ENCODE measurements around the gene FCER2.
"Not testable (repeated sequence)": the region's sequence is repeated elsewhere in the genome, so short reads cannot be mapped to it uniquely, and the experiment has no call there.

Gene FCER2

DNA sequence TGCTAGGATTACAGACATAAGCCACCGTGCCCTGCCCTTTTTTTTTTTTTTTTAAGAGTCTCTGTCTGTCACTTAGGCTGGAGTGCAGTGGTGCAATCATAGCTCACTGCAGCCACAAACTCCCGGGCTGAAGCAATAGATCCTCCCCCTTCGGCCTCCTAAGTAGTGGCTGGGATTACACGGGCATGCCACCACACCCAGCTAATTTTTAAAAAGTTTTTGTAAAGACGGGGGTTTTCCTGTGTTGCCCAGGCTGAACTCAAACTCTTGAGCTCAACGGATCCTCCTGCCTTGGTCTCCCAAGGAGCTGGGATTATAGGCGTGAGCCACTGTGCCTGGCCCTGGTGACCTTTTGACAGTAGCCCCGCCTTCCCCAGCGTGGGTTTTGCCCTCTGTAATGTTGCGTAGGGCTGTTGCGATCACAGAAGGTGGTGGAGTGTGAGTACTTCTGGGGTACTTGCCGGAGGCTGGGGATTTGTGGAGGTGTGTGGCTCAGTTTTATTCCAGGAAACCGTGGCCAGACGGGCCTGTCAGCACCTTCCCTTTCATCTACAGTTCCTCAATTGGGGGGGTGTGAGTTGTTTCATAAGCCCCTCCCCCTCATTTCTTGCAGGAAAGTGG is 44.7 kb downstream of the FCER2 start:
- Mint-ChIP-seq H3K4me3 (no peak overlapping the region), H3K27ac (no peak overlapping the region), H3K9me3 (no peaks in the 10 kb centered on the region), H3K27me3 (no peaks in the 10 kb centered on the region), H3K4me1 (peaks cover 23% of the 10 kb centered on the region), H3K36me3 (no peaks in the 10 kb centered on the region)

DNA sequence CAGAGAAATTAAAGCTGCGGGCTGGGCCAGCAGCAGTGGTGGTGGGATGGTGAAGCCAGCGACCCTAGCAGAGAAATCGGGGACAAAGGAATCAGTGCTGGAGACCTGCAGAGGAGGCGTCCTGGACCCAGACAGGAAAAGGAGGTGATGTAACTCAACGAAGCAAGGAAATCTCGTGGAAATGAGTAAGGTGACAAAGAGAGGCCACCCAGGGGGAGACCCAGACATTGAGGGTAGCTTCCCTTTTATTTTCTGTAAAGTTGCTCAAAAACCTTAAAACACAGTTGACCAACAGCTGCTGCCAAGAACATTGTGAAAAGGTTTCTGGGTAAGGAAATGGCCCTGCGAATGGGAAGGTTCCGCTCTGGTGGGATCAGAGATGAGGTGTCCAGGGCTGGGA is 46.4 kb downstream of the FCER2 start:
- Mint-ChIP-seq H3K9me3 (no peaks in the 10 kb centered on the region), H3K4me1 (peaks cover 27% of the 10 kb centered on the region), H3K4me3 (no peak overlapping the region), H3K27me3 (no peaks in the 10 kb centered on the region), H3K36me3 (no peaks in the 10 kb centered on the region), H3K27ac (no peak overlapping the region)

DNA sequence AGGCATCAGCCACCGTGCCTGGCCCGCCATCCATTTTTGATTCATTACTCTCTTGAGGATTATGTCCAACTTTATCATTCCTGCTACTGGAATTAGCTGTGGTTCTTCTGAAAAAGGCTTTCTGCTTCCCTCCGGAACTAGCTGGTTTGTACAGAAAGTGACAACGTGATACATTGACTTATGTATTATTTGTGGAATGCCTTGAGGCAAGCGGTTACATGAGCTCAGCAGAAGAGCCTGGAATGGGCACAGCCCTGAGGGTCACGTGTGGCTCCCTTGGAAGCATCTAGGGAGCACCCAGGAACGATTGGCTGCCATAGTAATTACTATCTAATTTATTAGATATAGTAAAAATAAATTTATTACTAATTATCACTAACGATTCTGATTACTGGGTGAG is 47.5 kb downstream of the FCER2 start:
- Mint-ChIP-seq H3K27ac (peak overlapping the region; percentile 46), H3K36me3 (no peaks in the 10 kb centered on the region), H3K4me3 (no peak overlapping the region), H3K9me3 (no peaks in the 10 kb centered on the region), H3K27me3 (no peaks in the 10 kb centered on the region), H3K4me1 (peaks cover 27% of the 10 kb centered on the region)

- peak overlapping the region; percentile 65 for H3K27ac Mint-ChIP-seq
- no peaks in the 10 kb centered on the region for H3K27me3 Mint-ChIP-seq
- H3K9me3 Mint-ChIP-seq: no peaks in the 10 kb centered on the region
- H3K4me1 Mint-ChIP-seq: peaks cover 13% of the 10 kb centered on the region
- peaks cover 2% of the 10 kb centered on the region for H3K36me3 Mint-ChIP-seq
- peak overlapping the region; percentile 45 for H3K4me3 Mint-ChIP-seq
Observed at GRCh38 chr19:7652061-7652641, 49.8 kb downstream of the FCER2 start.

GRCh38 chr19:7650148-7650547 is 51.8 kb downstream of the FCER2 start:
- Mint-ChIP-seq H3K27me3 (no peaks in the 10 kb centered on the region), H3K4me1 (peaks cover 11% of the 10 kb centered on the region), H3K9me3 (no peaks in the 10 kb centered on the region), H3K36me3 (peaks cover 4% of the 10 kb centered on the region), H3K27ac (no peak overlapping the region), H3K4me3 (no peak overlapping the region)

DNA sequence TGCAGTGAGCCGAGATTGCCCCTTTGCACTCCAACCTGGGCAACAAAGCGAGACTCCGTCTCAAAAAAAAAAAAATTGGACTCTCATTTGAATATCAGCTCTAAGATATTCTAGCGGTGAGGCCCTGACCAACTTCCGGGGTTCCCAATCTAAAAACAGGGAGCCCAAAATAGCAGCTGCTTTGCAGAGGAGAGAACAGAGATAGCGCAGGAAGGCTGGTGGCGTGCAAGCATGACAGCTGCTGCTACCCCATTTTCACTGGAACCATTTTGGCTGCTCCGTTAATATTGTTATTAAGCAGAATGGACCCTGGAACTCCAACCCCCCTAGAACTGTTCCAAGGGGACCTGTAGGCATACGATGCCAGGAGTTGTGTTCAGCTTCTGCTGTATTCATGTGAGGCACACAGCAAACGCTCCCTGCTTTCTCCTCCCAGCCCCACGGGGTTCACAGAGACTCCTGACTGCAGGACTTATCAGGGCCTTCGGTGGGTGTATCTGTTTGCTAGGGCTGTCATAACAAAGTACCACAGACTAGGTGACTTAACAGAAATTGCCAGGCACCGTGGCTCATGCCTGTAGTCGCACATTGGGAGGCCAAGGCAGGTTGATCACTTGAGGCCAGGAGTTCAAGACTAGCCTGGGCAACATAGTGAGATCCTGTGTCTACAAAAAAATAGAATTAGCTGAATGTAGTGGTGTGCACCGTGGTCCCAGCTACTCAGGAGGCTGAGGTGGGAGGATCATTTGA is 53.5 kb downstream of the FCER2 start:
- Mint-ChIP-seq H3K27ac (no peak overlapping the region), H3K4me1 (peaks cover 11% of the 10 kb centered on the region), H3K27me3 (no peaks in the 10 kb centered on the region), H3K9me3 (no peaks in the 10 kb centered on the region), H3K36me3 (peaks cover 4% of the 10 kb centered on the region), H3K4me3 (no peak overlapping the region)

GRCh38 chr19:7647156-7647555 is 54.8 kb downstream of the FCER2 start:
- Mint-ChIP-seq H3K4me3 (no peak overlapping the region), H3K27me3 (no peaks in the 10 kb centered on the region), H3K9me3 (no peaks in the 10 kb centered on the region), H3K36me3 (peaks cover 4% of the 10 kb centered on the region), H3K27ac (no peak overlapping the region), H3K4me1 (peaks cover 3% of the 10 kb centered on the region)

DNA sequence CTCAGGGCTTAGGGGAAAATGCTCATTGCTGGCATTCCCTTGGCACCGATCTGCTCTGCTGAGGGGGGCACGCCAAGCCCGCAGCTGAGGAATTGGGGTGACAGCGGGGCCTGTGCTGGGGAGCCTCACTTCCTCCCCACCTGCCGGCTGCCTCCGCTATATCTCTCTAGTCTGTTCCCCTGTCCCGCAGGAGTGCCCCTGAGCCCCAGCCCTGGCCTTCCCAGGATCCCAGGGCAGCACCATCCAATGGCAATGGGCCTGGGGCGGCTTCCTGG is 55.6 kb downstream of the FCER2 start:
- Mint-ChIP-seq H3K36me3 (peaks cover 4% of the 10 kb centered on the region), H3K4me3 (no peak overlapping the region), H3K9me3 (no peaks in the 10 kb centered on the region), H3K27me3 (no peaks in the 10 kb centered on the region), H3K27ac (no peak overlapping the region), H3K4me1 (no peaks in the 10 kb centered on the region)

DNA sequence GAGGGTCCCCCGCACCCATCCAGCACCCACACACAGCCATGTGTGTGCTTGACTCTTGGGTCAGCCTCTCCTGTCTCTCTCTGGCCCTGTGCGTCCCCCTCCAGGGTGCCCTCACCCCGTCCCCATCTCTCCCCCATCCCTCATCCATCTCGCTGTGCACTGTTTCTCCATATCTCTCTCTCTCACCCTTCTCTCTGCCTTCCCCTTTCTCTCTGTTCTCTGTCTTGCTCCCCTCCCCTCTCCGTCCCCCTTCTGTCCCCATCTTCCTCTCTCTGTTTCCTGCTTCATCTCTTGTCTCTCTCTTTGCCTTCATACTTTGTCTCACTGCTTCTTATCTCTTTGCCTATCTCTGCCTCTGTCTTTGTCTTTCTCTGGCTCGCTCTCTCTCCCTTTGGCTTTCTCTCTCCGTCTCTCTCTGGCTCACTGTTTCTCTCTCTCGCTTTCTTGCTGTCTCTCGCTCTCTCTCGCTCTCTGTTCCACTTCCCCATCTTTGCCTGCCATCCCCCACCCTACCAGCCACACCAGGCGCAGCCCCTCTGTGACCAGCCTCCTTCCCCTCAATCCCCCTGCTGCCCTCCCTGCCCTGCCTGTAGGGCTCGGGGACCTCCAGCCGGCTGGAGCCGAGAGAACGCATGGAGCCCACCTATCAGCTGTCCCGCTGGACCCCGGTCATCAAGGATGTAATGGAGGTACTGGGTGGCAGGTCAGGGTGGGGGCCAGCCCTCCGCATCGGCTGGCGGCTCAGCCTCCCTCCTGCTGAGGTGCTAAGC is 56.1 kb downstream of the FCER2 start:
- H3K36me3 Mint-ChIP-seq: peaks cover 4% of the 10 kb centered on the region
- H3K27ac Mint-ChIP-seq: no peak overlapping the region
- H3K27me3 Mint-ChIP-seq: no peaks in the 10 kb centered on the region
- no peaks in the 10 kb centered on the region for H3K9me3 Mint-ChIP-seq
- no peaks in the 10 kb centered on the region for H3K4me1 Mint-ChIP-seq
- H3K4me3 Mint-ChIP-seq: no peak overlapping the region

DNA sequence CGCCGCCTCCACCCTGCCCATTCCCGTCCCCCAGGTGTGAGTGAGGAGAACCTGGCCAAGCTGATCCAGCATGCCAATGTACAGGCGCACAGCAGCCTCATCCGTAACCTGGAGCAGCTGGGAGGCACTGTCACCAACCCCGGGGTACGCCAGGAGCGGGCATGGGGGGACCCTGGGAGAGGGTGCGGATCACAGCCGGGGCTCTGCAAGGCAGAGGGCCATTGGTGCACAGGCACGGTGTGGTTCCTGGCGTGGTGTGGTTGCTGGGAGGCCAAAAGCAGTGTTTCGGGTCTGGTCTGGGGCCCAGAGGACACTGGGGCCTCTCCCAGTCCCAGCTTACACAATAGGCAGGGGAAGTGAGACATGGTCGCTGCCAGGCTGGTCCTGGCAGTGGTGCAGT is 56.8 kb downstream of the FCER2 start:
- H3K27ac Mint-ChIP-seq: no peak overlapping the region
- H3K4me3 Mint-ChIP-seq: no peak overlapping the region
- peaks cover 4% of the 10 kb centered on the region for H3K36me3 Mint-ChIP-seq

DNA sequence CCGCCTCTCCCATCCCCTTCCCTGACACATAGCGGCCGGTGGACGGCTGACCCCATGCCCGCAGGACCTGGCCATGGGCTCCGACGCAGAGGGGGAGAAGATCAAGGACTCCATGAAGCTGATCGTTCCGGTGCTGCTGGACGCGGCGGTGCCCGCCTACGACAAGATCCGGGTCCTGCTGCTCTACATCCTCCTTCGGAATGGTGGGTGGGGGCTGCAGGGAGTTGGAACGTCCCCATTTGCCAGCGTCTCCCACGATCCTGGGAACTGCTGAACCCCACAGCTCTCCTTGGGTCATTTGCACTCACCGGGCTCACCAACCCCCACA is 57.4 kb downstream of the FCER2 start:
- no peaks in the 10 kb centered on the region for H3K27me3 Mint-ChIP-seq
- no peak overlapping the region for H3K4me3 Mint-ChIP-seq
- peaks cover 4% of the 10 kb centered on the region for H3K36me3 Mint-ChIP-seq

More for the DNA sequence above, 56.8 kb downstream of the FCER2 start:
- Mint-ChIP-seq H3K9me3 (no peaks in the 10 kb centered on the region), H3K27me3 (no peaks in the 10 kb centered on the region), H3K4me1 (peaks cover 3% of the 10 kb centered on the region)

GRCh38 chr19:7643629-7644549 is 58.0 kb downstream of the FCER2 start:
- not testable (repeated sequence) for H3K27ac Mint-ChIP-seq, H3K27me3 Mint-ChIP-seq, H3K4me3 Mint-ChIP-seq, H3K9me3 Mint-ChIP-seq, H3K36me3 Mint-ChIP-seq
- peaks cover 14% of the 10 kb centered on the region for H3K4me1 Mint-ChIP-seq

More for the DNA sequence above, 57.4 kb downstream of the FCER2 start:
- Mint-ChIP-seq H3K27ac (no peak overlapping the region), H3K9me3 (no peaks in the 10 kb centered on the region), H3K4me1 (peaks cover 9% of the 10 kb centered on the region)

DNA sequence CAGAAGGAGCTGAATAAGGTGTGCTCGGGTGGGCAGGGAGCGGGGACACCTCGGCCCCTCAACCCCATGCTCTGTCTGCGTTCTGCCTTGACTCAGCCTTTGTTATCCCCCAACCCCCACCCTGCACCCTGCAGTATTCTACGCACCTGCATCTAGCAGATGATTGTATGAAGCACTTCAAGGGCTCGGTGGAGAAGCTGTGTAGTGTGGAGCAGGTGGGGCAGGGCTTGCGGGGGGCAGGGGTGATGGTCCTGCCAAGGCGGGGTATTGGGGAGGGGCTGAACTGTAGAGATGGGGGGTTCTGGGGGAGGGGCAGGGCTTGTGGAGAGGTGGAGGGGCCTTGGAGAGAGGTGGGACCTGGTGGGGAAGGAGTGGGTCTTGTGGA is 58.9 kb downstream of the FCER2 start:
- peaks cover 4% of the 10 kb centered on the region for H3K36me3 Mint-ChIP-seq
- H3K27ac Mint-ChIP-seq: no peak overlapping the region
- H3K9me3 Mint-ChIP-seq: no peaks in the 10 kb centered on the region
- H3K27me3 Mint-ChIP-seq: no peaks in the 10 kb centered on the region
- H3K4me1 Mint-ChIP-seq: peaks cover 22% of the 10 kb centered on the region
- no peak overlapping the region for H3K4me3 Mint-ChIP-seq

- peaks cover 2% of the 10 kb centered on the region for H3K36me3 Mint-ChIP-seq
- H3K4me1 Mint-ChIP-seq: peaks cover 28% of the 10 kb centered on the region
- no peak overlapping the region for H3K27ac Mint-ChIP-seq
- no peaks in the 10 kb centered on the region for H3K9me3 Mint-ChIP-seq
- no peaks in the 10 kb centered on the region for H3K27me3 Mint-ChIP-seq
- no peak overlapping the region for H3K4me3 Mint-ChIP-seq
Observed at GRCh38 chr19:7642295-7643030, 59.5 kb downstream of the FCER2 start.
